Hematopoietic multipotent progenitor cell treated with erythropoietin and hydrocortisone succinate and interleukin-3 and kit ligand, for 6 days (in vitro differentiated cells): ENCODE data around the gene SKIDA1.

Source experiments
- DNase-seq: peaks from one replicate; pipeline ENCODE4 v3.0.0-alpha.2; 2015

Gene SKIDA1

GRCh38 chr10:21475393-21475792, 50.1 kb downstream of the SKIDA1 start:
- no peak for DNase-seq

DNA sequence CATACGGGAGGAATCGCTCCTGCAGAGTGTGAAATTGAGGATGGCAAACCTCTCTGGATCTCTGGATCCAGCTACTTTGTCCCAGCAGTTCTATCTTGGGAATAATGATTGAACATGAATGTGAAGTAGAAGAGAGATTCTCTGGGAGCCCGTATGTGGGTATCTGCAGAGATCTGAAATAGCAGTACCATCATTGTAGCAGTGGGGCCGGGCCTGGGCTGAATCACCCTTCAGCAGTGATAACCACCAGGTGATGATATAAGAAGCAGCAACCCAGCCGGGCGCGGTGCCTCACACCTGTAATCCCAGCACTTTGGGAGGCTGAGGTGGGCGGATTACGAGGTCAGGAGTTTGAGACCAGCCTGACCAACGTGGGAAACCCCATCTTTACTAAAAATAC, 51.9 kb downstream of the SKIDA1 start:
- DNase-seq: no peak

- no peak for DNase-seq
Measured at GRCh38 chr10:21473135-21473534, 52.3 kb downstream of the SKIDA1 start.

DNA sequence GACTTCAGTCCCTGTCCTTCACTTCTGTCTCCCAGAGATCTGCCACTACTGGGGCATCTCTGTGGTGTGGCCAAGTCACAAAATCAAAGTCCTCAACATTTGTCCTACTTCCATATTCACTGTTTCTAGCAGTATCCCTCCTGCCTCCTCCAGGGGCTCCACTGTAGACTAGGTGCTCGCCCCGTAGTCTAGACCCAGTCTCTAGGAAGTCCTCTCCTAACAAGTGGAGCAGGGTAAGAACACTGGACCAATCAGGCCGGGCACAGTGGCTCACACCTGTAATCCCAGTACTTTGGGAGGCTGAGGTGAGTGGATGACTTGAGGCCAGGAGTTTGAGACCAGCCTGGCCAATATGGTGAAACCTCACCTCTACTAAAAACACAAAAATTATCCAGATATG, 57.4 kb downstream of the SKIDA1 start:
- DNase-seq: no peak

DNA sequence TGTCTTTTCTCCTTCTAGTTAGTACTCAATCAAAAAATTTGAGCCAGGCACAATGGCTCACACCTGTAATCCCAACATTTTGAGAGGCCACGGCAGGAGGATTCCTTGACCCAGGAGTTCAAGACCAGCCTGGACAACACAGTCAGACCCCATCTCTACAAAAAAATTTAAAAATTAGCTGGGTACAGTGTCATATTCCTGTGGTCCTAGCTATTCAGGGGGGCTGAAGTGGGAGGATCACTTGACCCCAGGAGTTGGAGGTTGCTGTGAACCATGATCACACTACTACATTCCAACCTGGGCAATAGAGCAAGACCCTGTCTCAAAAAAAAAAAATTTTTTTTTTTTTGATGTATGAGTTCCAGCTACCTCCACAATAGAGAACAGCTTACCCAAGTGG, 57.8 kb downstream of the SKIDA1 start:
- DNase-seq: no peak

GRCh38 chr10:21464134-21464533, 61.3 kb downstream of the SKIDA1 start:
- no peak for DNase-seq
